ENCODE results near the gene DGKZ.
"Not testable (repeated sequence)": the region's sequence is repeated elsewhere in the genome, so short reads cannot be mapped to it uniquely, and the experiment has no call there.

DNA sequence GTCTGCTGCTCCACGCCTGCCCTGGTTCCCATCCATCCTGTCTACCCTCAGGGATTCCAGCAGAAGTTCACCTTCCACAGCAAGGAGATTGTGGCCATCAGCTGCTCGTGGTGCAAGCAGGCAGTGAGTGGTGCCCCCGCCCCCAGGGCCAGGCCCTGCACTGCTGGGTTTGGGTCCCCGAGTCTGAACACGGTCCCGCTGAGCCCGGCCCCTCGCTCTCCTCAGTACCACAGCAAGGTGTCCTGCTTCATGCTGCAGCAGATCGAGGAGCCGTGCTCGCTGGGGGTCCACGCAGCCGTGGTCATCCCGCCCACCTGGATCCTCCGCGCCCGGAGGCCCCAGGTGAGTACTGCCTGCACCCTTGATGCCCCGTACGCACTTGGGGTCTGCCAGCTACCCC, 24.0 kb downstream of the DGKZ start:
- TF ChIP-seq, protein P1, sequence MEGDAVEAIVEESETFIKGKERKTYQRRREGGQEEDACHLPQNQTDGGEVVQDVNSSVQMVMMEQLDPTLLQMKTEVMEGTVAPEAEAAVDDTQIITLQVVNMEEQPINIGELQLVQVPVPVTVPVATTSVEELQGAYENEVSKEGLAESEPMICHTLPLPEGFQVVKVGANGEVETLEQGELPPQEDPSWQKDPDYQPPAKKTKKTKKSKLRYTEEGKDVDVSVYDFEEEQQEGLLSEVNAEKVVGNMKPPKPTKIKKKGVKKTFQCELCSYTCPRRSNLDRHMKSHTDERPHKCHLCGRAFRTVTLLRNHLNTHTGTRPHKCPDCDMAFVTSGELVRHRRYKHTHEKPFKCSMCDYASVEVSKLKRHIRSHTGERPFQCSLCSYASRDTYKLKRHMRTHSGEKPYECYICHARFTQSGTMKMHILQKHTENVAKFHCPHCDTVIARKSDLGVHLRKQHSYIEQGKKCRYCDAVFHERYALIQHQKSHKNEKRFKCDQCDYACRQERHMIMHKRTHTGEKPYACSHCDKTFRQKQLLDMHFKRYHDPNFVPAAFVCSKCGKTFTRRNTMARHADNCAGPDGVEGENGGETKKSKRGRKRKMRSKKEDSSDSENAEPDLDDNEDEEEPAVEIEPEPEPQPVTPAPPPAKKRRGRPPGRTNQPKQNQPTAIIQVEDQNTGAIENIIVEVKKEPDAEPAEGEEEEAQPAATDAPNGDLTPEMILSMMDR (IDR thresholded peaks at IDR 0.05; ENCODE audit: low read depth, low read length, missing input control), result not testable (repeated sequence)
- not testable (repeated sequence) for TF ChIP-seq SP1, RAD21 (IDR thresholded peaks at IDR 0.05)

All from liver (tissue), 3 donors.